HG03103 (cell line): ENCODE data around the gene FMO4.
"Not testable (repeated sequence)": the region's sequence is repeated elsewhere in the genome, so short reads cannot be mapped to it uniquely, and the experiment has no call there.

ENCODE experiments used
- ATAC-seq: cut with Tn5 transposase; IDR thresholded peaks from one replicate; pipeline ENCODE4 v1.9.1; 2021; ENCODE audit warnings: low read depth; ENCODE audit not compliant: unreplicated experiment

The FMO4 gene

GRCh38 chr1:171381866-171382210, 67.9 kb downstream of the FMO4 start:
- ATAC-seq: no peak

DNA sequence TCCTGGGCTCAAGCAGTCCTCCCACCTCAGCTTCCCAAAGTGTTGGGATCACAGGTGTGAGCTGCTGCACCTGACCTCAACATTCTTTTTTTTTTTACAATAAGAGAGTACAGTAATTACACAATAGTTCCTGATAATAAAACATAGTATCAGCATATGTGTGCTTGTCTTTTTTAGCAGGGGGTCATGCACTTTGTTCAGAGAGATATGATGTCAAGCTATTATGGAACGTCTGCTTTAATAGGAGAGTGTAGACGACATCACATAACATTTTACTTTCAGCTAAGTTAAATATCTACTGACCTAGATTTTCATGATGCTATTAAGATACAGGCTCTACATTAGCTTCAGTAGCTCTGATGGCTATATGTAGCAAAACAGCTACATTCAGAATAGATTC, 70.5 kb downstream of the FMO4 start:
- no peak for ATAC-seq

DNA sequence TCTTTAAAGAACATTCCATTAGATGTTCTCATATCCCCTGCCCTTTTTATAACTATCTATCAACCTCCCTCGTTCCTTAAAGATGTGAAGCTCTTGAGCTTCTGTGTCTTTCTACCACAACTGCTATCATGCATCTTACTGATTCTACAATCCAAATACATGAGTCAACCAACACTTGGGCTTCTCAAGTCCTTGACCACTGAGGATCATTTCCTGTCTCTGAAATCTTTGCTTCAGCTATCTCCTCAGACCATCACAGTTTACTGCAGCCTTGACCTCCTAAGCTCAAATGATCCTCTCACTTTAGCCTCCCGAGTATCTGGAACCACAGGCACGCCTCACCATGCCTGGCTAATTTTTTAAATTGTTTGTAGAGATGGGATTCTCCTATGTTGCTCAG, 75.2 kb downstream of the FMO4 start:
- ATAC-seq: no peak

DNA sequence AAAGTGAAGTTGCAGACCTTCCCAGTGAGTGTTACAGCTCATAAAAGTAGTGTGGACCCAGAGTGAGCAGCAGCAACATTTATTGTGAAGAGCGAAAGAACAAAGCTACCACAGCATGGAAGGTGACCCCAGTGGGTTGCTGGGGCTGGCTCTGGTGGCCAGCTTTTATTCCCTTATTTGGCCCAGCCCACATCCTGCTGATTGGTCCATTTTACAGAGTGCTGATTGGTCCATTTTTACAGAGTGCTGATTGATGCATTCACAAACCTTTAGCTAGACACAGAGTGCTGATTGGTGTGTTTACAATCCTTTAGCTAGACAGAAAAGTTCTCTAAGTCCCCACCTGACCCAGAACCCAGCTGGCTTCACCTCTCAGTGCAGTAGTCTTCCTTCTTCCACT, 76.8 kb downstream of the FMO4 start:
- not testable (repeated sequence) for ATAC-seq
